HepG2 (cell line): ENCODE results near the gene UGT2B15. TPM values are rescaled to one million over a fixed set of nuclear protein-coding genes. Genes with fewer than 3 reads are reported as not detected.
A peak's percentile ranks its signal among the peaks of the same experiment; 100 is the strongest.

Source experiments
- ATAC-seq: fragments of 200-7000 bp; cut with Tn5 transposase; 3 replicates; pipeline ENCODE4 v1.9.1; 2020; ENCODE audit warnings: mild to moderate bottlenecking, moderate library complexity
- BruUV-seq: library from RNA; stranded (reverse); fragments of 400-500 nt; replicated peaks from 2 replicates; lab custom pipeline; 2021; lab: Mats Ljungman, UMichigan
- CTCF ChIA-PET: fragments of 300-600 bp; formaldehyde crosslinking; extraction: SDS; loops from one replicate; lab custom pipeline; 2021; ENCODE audit warnings: low total read pairs, inconsistent platforms, low intra/inter-chr PET ratio; lab: Yijun Ruan, JAX
- POLR2A ChIA-PET: fragments of 350-600 bp; sonication (Branson Sonifier 250); formaldehyde crosslinking; loops from one replicate; lab custom pipeline; 2020; ENCODE audit warnings: antibody characterized with exemption, inconsistent platforms; lab: Yijun Ruan, JAX
- DNase-seq: peaks from one replicate; pipeline ENCODE4 v3.0.0-alpha.2; 2015; ENCODE audit warnings: low spot score
- FAIRE-seq: peaks from 3 replicates; lab custom pipeline; 2011; peaks lifted over from hg19 to GRCh38; lab: Jason Lieb, UNC
- H2AFZ ChIP-seq: one replicate; pipeline ENCODE4 v1.6.1; 2011; ENCODE audit warnings: low read length, inconsistent platforms
- H3K27ac ChIP-seq: fragments of 300-600 bp; 3 replicates; pipeline ENCODE4 v1.8.0; 2011; ENCODE audit warnings: mixed run types, mild to moderate bottlenecking, mixed read lengths, low read length, inconsistent platforms; ENCODE audit not compliant: insufficient read depth; ENCODE audit errors: extremely low read length
- H3K27me3 ChIP-seq, 2 experiments: fragments of 200-600 bp in 1 of 2; 2 replicates in 1 of 2; 3 replicates in 1 of 2; pipeline versions ENCODE4 v1.6.0 to v1.8.0; 2011; ENCODE audit warnings: low read length in 2 of 2, mild to moderate bottlenecking in 2 of 2, moderate library complexity in 2 of 2, inconsistent platforms in 1 of 2; ENCODE audit not compliant: insufficient read depth in 2 of 2, control insufficient read depth in 1 of 2
- H3K36me3 ChIP-seq, 2 experiments: fragments of 200-600 bp in 1 of 2; replicated peaks in 1 of 2; 2 replicates in 1 of 2; 3 replicates in 1 of 2; pipeline versions ENCODE4 v1.5.1 to v1.8.0; 2011; ENCODE audit warnings: low read length in 2 of 2, inconsistent platforms in 1 of 2; ENCODE audit not compliant: insufficient read depth in 2 of 2, control insufficient read depth in 1 of 2
- H3K4me1 ChIP-seq: 2 replicates; pipeline ENCODE4 v1.5.1; 2012; ENCODE audit warnings: low read length, inconsistent platforms; ENCODE audit not compliant: insufficient read depth
- H3K4me2 ChIP-seq: 2 replicates; pipeline ENCODE4 v1.6.0; 2011; ENCODE audit warnings: low read depth, low read length, inconsistent platforms
- H3K4me3 ChIP-seq, 3 experiments: fragments of 200-600 bp in 1 of 3; sonication (generic), shearing (Covaris generic) in 1 of 3; replicated peaks in 1 of 3; 2 replicates each; pipeline ENCODE4 v1.5.1; 2011 to 2016; ENCODE audit warnings: low read length in 3 of 3, inconsistent platforms in 2 of 3, low read depth in 2 of 3, mild to moderate bottlenecking in 2 of 3, control low read depth in 1 of 3, mixed read lengths in 1 of 3; ENCODE audit not compliant: insufficient read depth in 1 of 3
- H3K79me2 ChIP-seq: one replicate; pipeline ENCODE4 v1.6.1; 2011; ENCODE audit warnings: low read length, inconsistent platforms; ENCODE audit not compliant: insufficient read depth
- H3K9ac ChIP-seq: 2 replicates; pipeline ENCODE4 v1.6.0; 2011; ENCODE audit warnings: mild to moderate bottlenecking, low read depth, low read length, inconsistent platforms; ENCODE audit not compliant: insufficient read depth
- H3K9me3 ChIP-seq: 2 replicates; pipeline ENCODE4 v1.5.1; 2012; ENCODE audit warnings: mild to moderate bottlenecking, low read length
- H4K20me1 ChIP-seq: 2 replicates; pipeline ENCODE4 v1.6.0; 2011; ENCODE audit warnings: inconsistent platforms, mild to moderate bottlenecking, low read length, moderate library complexity; ENCODE audit not compliant: insufficient read depth
- CBX5 ChIP-seq: sonication (generic); formaldehyde crosslinking; IDR thresholded peaks from 2 replicates; pipeline ENCODE4 v1.4.0; 2020; ENCODE audit warnings: missing genetic modification reagents, borderline replicate concordance
- CHCHD3 ChIP-seq: sonication (generic); formaldehyde crosslinking; IDR thresholded peaks from 2 replicates; pipeline ENCODE4 v1.8.0; 2022; ENCODE audit warnings: mild to moderate bottlenecking, missing genetic modification reagents, moderate library complexity
- DMAP1 ChIP-seq: IDR thresholded peaks from 2 replicates; pipeline ENCODE4 v1.6.1; 2016
- DR1 ChIP-seq: sonication (generic); formaldehyde crosslinking; IDR thresholded peaks from 2 replicates; pipeline ENCODE4 v1.8.0; 2021; ENCODE audit warnings: mild to moderate bottlenecking, missing genetic modification reagents, inconsistent platforms
- MLLT10 ChIP-seq: sonication (generic); formaldehyde crosslinking; IDR thresholded peaks from 2 replicates; pipeline ENCODE4 v1.4.0; 2020; ENCODE audit warnings: missing genetic modification reagents
- RFXANK ChIP-seq: IDR thresholded peaks from 2 replicates; pipeline ENCODE4 v1.6.1; 2016
- RNF2 ChIP-seq: fragments of 450-650 bp; conservative IDR thresholded peaks from 2 replicates; pipeline ENCODE4 v1.6.1; 2016; ENCODE audit warnings: low read depth
- SMAD1 ChIP-seq: sonication (generic); formaldehyde crosslinking; IDR thresholded peaks from 2 replicates; pipeline ENCODE4 v1.4.0; 2020; ENCODE audit warnings: missing genetic modification reagents, low read depth, mild to moderate bottlenecking, borderline replicate concordance
- SP2 ChIP-seq: sonication (generic); formaldehyde crosslinking; IDR thresholded peaks from 2 replicates; pipeline ENCODE4 v1.5.1; 2020; ENCODE audit warnings: mild to moderate bottlenecking, missing genetic modification reagents
- SP5 ChIP-seq: IDR thresholded peaks from 2 replicates; pipeline ENCODE4 v1.6.1; 2016; ENCODE audit warnings: low read depth, borderline replicate concordance
- XBP1 ChIP-seq: sonication (generic); formaldehyde crosslinking; IDR thresholded peaks from 2 replicates; pipeline ENCODE4 v1.5.0; 2020; ENCODE audit warnings: missing genetic modification reagents
- ZNF678 ChIP-seq: sonication (generic); formaldehyde crosslinking; IDR thresholded peaks from 2 replicates; pipeline ENCODE4 v1.4.0; 2020; ENCODE audit warnings: mild to moderate bottlenecking, missing genetic modification reagents
- ZNF703 ChIP-seq: sonication (generic); formaldehyde crosslinking; IDR thresholded peaks from 2 replicates; pipeline ENCODE4 v1.5.1; 2020; ENCODE audit warnings: missing genetic modification reagents, mild to moderate bottlenecking, moderate library complexity, borderline replicate concordance
- WGBS: methylation state at CpG from one replicate; pipeline ENCODE4 v1.1.6; 2017; ENCODE audit warnings: low lambda C conversion rate; 5-methylcytosine and 5-hydroxymethylcytosine counted together
- in situ Hi-C: cut with HindIII; loops from 2 replicates; pipeline ENCODE4 v1.10.0; 2017; ENCODE audit warnings: low pct_unique_long_range_greater_than_20kb; ENCODE audit not compliant: extremely low pct_ligation_motif_present
- intact Hi-C: fragments of 100-400 bp; cut with micrococcal nuclease; formaldehyde crosslinking; loops from one replicate; pipeline ENCODE4 v1.10.0; 2022; ENCODE audit not compliant: unreplicated experiment
- polyA plus RNA-seq, 8 experiments: library from polyadenylated mRNA; depleted of rRNA in 3 of 8; stranded (reverse) in 7 of 8; unstranded in 1 of 8; fragments of >200 nt; fragmentation: Illumina TruSeq in 4 of 8; extraction: Trizol in 4 of 8; gene quantifications; 2 replicates each; pipeline versions ENCODE4 v1.2.1 to v1.2.3, GENCODE V29; 2011 to 2016; ENCODE audit warnings: low read depth in 4 of 8, missing spikeins in 1 of 8, mixed read lengths in 1 of 8; ENCODE audit not compliant: insufficient read depth in 1 of 8
- total RNA-seq, 5 experiments: library from RNA; depleted of rRNA; stranded (reverse); fragments of >200 nt; fragmentation: Illumina TruSeq; extraction: Trizol; gene quantifications; 2 replicates each; pipeline ENCODE4 v1.2.3, GENCODE V29; 2016; ENCODE audit warnings: low read depth in 1 of 5
- TF ChIP-seq, protein P1 (sequence below): conservative IDR thresholded peaks from 2 replicates; pipeline ENCODE4 v1.6.1; 2018; ENCODE audit warnings: missing genetic modification reagents

Gene UGT2B15
- total and polyA plus RNA-seq, 2 of the 13 experiments (the other 11 are each of a cell fraction or from before 2014, with no cell fraction given) = 0.04 to 0.11 TPM

DNA sequence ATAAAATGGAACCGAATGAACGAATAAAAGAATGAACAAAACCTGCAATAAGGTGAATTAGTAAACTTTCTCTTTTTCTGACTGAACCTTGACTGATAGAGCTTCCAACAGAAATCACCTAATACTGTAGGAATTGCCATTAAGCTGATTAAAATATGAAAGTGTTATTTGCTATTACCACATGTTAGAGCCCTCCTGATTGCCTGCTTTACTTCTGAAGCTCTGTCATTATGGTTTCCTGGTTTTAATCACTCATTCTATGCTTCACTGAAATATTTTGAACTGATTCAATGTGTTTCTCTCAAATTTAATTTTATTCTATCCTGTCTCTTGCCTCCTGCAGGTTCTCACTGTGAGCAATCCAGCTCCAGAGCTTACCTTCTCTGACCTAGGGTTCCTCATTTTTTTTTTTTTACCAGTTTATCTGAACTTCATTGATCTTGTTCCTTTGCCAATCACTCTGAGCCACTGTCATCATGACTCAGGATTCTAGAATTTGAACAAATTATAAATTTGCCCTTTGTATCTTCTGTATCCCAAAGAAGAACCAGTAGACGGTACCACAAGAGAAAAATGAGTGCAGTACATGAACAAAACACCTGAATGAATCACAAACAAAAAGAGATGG is 48.1 kb upstream of the UGT2B15 start:
- H3K79me2 ChIP-seq = no peaks in the 10 kb centered on the region
- WGBS = 98% methylated on average over 3 of the region's 3 CpGs
- no TSS peak for BruUV-seq
- ChIA-PET CTCF (no interaction called here), POLR2A (interaction anchor here (0.8 kb wide), 1 partner anchor 146 kb away, joined by 3 read pairs; no protein-coding TSS in a partner anchor)
- FAIRE-seq = no peak
- in situ Hi-C loops (no loop called here), intact Hi-C loops (no loop called here)
- H3K9ac ChIP-seq = no peak overlapping the region
- no peak overlapping the region for H3K4me2 ChIP-seq
- peak overlapping the region; percentile 33 for H2AFZ ChIP-seq
- no peak for ATAC-seq
- no peaks in the 10 kb centered on the region for H4K20me1 ChIP-seq
- H3K4me1 ChIP-seq = no peaks in the 10 kb centered on the region
- no peak overlapping the region for H3K4me3 ChIP-seq
- TF ChIP-seq ZNF703 (CRISPR knock-in tag) = no peak
- TF ChIP-seq RNF2 = no peak
- TF ChIP-seq DMAP1 (CRISPR knock-in tag) = no peak
- no peak for TF ChIP-seq MLLT10 (CRISPR knock-in tag)
- TF ChIP-seq XBP1 (CRISPR knock-in tag) = no peak
- TF ChIP-seq, protein P1, sequence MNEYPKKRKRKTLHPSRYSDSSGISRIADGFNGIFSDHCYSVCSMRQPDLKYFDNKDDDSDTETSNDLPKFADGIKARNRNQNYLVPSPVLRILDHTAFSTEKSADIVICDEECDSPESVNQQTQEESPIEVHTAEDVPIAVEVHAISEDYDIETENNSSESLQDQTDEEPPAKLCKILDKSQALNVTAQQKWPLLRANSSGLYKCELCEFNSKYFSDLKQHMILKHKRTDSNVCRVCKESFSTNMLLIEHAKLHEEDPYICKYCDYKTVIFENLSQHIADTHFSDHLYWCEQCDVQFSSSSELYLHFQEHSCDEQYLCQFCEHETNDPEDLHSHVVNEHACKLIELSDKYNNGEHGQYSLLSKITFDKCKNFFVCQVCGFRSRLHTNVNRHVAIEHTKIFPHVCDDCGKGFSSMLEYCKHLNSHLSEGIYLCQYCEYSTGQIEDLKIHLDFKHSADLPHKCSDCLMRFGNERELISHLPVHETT (CRISPR knock-in tag) = no peak
- no peak for TF ChIP-seq SMAD1 (CRISPR knock-in tag)
- no peak for TF ChIP-seq DR1 (CRISPR knock-in tag)
- TF ChIP-seq CBX5 (CRISPR knock-in tag) = no peak
- TF ChIP-seq RFXANK (CRISPR knock-in tag) = no peak
- TF ChIP-seq ZNF678 (CRISPR knock-in tag) = no peak
- TF ChIP-seq CHCHD3 (CRISPR knock-in tag) = no peak
- no peak for TF ChIP-seq SP5 (CRISPR knock-in tag)
- TF ChIP-seq SP2 (CRISPR knock-in tag) = no peak
- H3K27ac ChIP-seq = no peak overlapping the region
- H3K36me3 ChIP-seq = no peaks in the 10 kb centered on the region
- H3K27me3 ChIP-seq = no peaks in the 10 kb centered on the region
- H3K9me3 ChIP-seq = peaks cover 9% of the 10 kb centered on the region
- DNase-seq = no peak
